GM18858 (cell line): ENCODE measurements around the gene EPS8.

Experiments used
- ATAC-seq: cut with Tn5 transposase; IDR thresholded peaks from one replicate; pipeline ENCODE4 v1.9.1; 2021; ENCODE audit not compliant: unreplicated experiment

The EPS8 gene

DNA sequence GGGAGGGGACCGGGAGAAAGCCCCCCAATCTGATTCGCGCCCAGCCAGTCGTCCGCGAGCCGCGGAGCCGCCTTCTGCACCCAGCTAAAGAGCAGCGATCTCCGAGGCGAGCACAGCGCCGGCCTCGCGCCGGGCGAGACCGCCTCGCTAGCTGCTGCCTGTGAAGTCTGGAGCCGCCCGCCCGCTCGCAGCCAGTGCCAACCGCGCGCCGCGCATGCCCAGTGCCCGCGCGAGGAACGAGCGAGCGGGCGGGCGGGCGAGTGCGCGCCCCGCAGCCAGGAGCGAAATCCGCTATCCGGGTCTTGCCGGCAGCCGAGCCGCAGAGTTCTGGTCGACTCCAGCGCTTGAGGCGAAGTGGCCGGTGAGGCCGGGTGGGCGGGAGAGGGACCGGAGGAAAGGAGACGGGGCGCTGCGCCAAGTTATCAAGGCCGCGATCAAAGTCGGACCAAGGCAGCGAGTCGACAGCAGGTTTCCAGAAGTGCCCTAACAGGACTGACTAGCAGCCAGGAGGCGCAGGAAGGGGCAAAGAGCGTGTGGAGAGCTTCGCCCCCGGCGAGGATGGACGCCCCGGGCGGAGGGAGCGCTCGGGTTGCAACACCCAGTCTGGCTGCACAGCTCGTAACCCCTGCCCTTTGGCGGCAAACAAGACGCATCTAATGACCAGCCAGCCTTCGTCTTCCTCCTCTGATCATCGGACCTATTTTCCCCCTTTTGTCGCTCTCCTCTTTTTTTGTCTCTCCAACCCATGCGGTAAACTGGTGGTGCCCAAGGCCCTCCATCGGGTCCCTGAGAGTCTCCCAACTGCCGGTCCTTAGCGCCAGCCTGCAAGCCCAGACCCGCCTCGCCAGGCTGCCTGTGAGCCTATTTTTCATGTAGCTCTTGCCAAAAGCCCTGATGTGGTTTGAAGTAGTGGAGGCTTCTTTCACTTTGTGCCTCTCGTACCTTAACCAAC, at the start of gene EPS8:
TSS of gene EPS8 (minus strand) at position 169 of the 952 bp plus-strand sequence. CDS start 106,437 bp downstream, outside the sequence.
- ATAC-seq: peak; percentile 81

- ATAC-seq: no peak
Observed at GRCh38 chr12:15837141-15837790, 48.1 kb upstream of the EPS8 start.

- ATAC-seq: no peak
Observed at GRCh38 chr12:15834575-15834974, 45.4 kb upstream of the EPS8 start.

DNA sequence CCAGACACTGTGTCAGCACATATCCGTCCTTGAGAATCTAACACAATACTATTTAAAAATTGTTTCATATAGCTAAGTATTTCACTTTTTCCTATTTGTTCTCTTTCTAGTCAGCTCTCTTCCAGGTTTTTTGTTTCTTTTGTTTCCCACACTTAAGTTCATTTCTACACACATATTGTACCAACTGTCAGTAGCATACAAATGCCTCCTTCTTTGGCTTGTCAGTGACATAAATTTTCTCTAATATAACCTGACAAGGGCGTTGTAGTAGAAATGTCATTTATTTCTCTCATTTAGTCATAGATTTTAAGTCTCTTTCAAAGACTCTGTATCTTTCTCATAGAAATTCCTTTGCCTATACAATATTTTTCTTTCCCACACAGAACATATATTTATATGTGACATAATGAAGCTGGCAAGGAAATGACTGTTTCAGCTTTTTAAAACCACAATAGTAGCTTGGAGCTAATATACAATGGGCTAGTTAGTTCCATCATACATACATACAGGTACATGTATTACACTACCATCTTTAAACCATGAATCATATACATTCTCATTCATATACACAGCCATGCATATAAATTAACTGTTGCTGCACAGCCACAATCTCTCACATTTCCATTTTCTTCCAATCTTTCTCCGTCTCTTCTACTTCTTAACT, 42.3 kb upstream of the EPS8 start:
- ATAC-seq: no peak

DNA sequence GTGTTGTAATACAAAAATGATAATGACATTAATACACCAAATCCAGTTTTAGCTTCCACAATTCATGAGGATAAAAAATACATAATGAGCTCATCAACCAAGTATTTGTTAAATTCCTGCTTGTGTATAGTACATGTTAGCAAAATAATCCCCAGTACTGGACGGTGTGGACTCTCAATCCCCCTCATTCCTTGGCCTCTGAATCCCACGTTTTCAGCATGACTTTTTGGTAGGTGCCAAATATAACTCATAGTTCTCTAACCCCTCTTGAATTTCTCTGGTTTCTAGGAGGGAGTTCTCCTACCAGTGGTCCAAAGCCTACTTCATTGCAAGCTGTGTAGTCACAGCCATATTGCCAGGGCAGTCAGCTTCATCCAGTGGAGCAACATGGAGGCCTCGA, 41.4 kb upstream of the EPS8 start:
- no peak for ATAC-seq

DNA sequence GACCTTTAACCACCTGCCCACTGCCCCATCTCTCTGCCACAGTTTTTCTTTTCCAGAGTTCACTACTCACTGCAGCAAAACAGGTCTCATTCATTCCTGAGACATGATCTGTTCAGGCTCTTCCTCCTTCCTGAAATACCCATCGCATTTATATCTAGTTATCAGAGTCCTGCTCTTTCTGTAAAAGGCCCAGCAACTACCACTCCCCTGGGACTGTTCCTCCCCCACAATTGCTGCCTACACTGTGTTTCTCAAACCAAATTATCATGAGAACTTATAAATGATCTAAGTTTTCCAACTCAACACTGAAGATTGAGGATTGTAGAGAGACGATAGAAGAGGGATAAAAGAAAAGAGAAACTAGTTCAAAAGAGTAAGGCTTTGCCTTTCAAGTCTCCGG, 40.8 kb upstream of the EPS8 start:
- no peak for ATAC-seq

DNA sequence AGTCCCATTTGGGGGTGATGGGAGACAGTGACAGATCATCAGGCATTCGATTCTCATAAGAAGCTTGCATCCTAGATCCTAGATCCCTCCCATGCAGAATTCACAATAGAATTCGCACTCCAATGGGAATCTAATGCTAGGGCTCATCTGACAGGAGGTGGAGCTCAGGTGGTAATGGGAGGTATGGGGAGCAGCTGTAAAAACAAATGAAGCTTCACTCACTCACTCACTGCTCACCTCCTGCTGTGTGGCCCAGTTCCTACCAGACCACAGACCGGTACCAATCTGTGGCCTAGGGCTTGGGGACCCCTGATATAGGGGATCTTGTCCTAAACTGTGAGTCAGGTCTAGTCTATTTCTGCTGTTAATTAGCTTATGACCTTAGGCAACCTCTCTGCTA, 40.1 kb upstream of the EPS8 start:
- ATAC-seq: no peak

- no peak for ATAC-seq
Observed at GRCh38 chr12:15827136-15827535, 37.9 kb upstream of the EPS8 start.

DNA sequence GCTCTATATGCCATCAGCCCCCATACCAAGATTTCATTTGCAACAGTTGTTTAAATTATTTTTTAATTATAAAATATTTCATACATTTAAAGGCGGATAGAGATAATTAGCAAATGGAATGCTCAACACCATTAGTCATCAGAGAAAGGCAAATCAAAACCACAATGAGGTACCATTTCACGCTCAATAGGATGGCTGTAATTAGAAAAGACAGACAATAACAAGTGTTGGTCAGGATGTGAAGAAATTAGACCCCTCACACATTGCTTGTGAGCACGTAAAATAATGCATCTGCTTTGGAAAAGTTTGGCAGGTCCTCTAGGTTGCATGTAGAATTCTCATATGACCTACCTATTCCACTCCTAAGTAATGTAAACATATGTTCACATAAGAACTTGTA, 35.3 kb upstream of the EPS8 start:
- no peak for ATAC-seq

DNA sequence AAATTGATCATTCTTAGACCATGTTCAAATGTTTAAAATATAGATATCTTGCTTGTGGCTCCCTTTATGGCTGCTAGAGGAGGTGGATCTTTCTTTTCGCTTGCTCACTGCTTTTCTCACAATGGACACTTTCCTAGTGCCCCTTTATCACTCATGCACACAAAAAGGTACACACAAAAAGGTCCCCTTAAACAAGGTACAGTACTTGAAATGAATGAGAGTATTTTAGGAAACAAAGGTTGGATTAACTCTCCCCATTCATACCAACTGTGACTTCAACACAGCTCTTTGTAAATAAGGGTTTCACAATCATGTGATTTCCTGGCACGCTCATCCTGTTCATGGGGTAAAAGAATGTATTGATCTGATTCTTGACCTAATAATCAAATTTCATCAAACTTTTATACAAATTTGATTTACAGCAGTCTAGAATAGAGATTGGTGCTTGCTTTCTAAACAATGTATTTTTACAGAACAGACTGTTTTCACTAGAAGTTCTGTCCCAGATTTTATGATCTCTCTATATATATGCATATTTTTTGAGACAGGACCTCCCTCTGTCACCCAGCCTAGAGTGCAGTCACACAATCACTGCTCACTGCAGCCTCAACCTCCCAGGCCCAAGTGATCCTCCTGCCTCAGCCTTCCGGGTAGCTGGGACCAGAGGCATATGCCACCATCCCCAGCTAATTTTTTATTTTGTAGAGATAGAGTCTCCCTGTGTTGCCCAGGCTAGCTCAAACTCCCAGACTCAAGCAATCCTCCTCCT, 34.4 kb upstream of the EPS8 start:
- ATAC-seq: no peak

DNA sequence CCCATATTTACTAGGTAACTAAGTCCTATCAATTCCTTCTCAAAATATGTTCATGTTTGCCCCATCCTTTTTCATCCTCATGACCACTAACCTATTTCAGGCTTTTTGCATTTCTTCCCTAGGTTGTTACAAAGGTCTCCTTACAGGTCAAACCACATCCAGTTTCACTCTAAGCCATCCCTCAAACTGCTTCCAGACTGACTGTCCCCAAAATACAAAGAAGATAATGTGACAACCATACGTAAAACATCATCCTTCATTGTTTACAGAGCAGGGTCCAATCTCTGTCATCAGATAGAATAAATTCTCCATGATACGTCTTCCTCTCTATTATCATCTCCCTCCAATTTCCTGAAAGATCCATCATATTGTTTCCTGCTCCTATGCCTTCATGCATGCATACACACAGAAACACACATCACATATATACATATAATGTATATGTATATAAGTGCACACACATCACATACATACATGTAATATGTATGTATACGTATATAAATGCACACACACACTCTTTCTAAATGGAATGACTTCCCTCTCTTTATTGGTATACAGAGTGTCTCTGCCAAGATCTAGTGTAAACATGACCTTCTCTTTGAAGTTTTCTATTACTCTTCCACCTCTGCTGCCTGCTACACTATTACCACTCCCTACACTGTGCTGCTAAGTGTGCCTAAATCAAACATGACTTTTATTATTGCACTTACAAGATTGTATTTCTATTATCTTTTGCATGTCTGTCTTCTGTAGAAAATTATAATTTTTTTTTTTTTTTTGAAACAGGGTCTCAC, 30.7 kb upstream of the EPS8 start:
- no peak for ATAC-seq

DNA sequence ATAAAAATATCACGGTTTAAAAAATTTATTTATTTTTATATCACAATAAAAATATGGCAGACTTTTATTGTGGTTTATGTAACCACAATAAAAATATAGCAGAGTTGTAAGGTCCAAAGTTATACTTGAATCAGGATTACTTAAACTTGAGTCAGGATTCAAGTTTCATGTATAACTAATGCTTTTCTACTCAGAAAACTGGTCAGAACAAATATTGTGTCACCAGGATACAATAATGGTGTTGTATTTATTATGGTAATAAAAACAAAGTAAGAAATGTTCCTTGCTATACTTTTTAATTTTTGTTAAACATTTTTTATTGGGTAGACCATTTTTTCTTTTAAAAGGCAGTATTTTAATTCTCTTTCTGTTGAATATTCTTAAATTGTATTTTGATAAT, 29.2 kb upstream of the EPS8 start:
- no peak for ATAC-seq

- ATAC-seq: no peak
Observed at GRCh38 chr12:15815730-15816129, 26.5 kb upstream of the EPS8 start.

GRCh38 chr12:15811214-15812127, 22.3 kb upstream of the EPS8 start:
- ATAC-seq: no peak

DNA sequence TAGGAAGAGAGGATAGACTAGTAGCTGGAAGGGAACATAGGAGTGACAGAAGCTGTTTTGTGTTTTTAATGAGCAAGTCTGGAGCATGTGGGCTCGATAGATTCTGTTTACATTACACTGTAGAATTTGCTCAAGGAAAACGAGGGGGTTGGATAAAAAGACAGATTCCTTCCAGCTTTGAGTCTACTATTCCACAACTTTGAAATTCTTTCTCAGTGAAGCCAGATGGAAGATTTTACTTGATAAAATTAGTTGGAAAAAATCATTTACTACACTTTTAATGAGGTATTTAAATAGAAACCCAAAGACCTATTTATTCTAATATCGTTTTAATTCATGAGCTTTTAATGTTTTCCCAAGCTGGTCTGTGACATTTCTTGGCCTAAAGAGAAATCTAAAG, 19.5 kb upstream of the EPS8 start:
- no peak for ATAC-seq

- ATAC-seq: no peak
Observed at GRCh38 chr12:15808250-15808649, 19.1 kb upstream of the EPS8 start.

DNA sequence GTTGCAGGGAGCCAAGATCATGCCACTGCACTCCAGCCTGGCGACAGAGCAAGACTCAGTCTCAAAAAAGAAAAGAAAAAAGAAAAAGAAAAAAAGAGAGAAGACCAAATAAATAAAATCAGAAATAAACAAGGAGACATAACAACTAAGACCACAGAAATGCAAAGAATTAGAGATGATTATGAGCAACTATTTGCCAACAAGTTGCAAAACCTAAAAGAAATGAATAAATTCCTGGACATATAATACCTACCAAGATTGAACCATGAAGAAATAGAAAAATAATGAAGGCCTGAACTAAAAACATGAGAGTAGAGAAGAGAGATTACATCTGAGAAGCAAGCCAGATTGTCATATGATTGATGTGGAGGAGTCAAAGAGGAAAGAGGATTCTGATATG, 17.6 kb upstream of the EPS8 start:
- ATAC-seq: no peak

GRCh38 chr12:15801770-15802744, 12.9 kb upstream of the EPS8 start:
- ATAC-seq: no peak
